Neural cell (in vitro differentiated cells): ENCODE data around the gene UGP2. TPM values are rescaled to one million over a fixed set of nuclear protein-coding genes. Genes with fewer than 3 reads are reported as not detected.

ENCODE experiments used
- H2AFZ ChIP-seq: fragments of 200-600, 300-800 bp; sonication (generic), shearing (Covaris generic); 2 replicates; pipeline ENCODE4 v1.6.0; 2014; ENCODE audit warnings: low read depth, mild to moderate bottlenecking, antibody characterized with exemption, low read length, moderate library complexity
- H3F3A ChIP-seq: fragments of 200-600 bp; shearing (Covaris generic); 2 replicates; pipeline ENCODE4 v1.6.1; 2016; ENCODE audit warnings: mild to moderate bottlenecking, moderate library complexity, mixed read lengths, antibody characterized with exemption, low read length; ENCODE audit not compliant: insufficient read depth, poor library complexity, severe bottlenecking
- H3K27ac ChIP-seq: fragments of 200-600, 300-800 bp; sonication (generic), shearing (Covaris generic); 2 replicates; pipeline ENCODE4 v1.5.1; 2014; ENCODE audit warnings: mild to moderate bottlenecking, low read length, moderate library complexity
- H3K27me3 ChIP-seq: fragments of 300-800, 200-600 bp; sonication (generic), shearing (Covaris generic); 2 replicates; pipeline ENCODE4 v1.6.0; 2014; ENCODE audit warnings: mild to moderate bottlenecking, low read depth, low read length, moderate library complexity; ENCODE audit not compliant: insufficient read depth
- H3K36me3 ChIP-seq: fragments of 300-800, 200-600 bp; sonication (generic), shearing (Covaris generic); 2 replicates; pipeline ENCODE4 v1.5.1; 2014; ENCODE audit warnings: mild to moderate bottlenecking, antibody characterized with exemption, low read length, moderate library complexity; ENCODE audit not compliant: insufficient read depth
- H3K4me2 ChIP-seq: fragments of 300-800, 200-600 bp; sonication (generic), shearing (Covaris generic); 2 replicates; pipeline ENCODE4 v1.6.0; 2014; ENCODE audit warnings: mild to moderate bottlenecking, low read length
- H3K4me3 ChIP-seq: fragments of 300-800, 200-600 bp; sonication (generic), shearing (Covaris generic); 2 replicates; pipeline ENCODE4 v1.5.1; 2014; ENCODE audit warnings: mild to moderate bottlenecking, low read length, moderate library complexity
- H3K79me2 ChIP-seq: fragments of 200-600 bp; shearing (Covaris generic); replicated peaks from 2 replicates; pipeline ENCODE4 v1.6.0; 2014; ENCODE audit warnings: mild to moderate bottlenecking, low read length, moderate library complexity; ENCODE audit not compliant: insufficient read depth
- H3K9ac ChIP-seq: fragments of 300-800, 200-600 bp; sonication (generic), shearing (Covaris generic); 2 replicates; pipeline ENCODE4 v1.6.1; 2016; ENCODE audit warnings: mild to moderate bottlenecking, low read length, mixed read lengths
- H3K9me2 ChIP-seq: fragments of 200-600 bp; shearing (Covaris generic); 2 replicates; pipeline ENCODE4 v1.6.1; 2016; ENCODE audit warnings: mild to moderate bottlenecking, low read length, mixed read lengths; ENCODE audit not compliant: insufficient read depth
- H3K9me3 ChIP-seq: fragments of 200-600, 300-800 bp; sonication (generic), shearing (Covaris generic); 2 replicates; pipeline ENCODE4 v1.6.1; 2016; ENCODE audit warnings: mild to moderate bottlenecking, mixed run types, low read length, moderate library complexity, mixed read lengths
- H4K20me1 ChIP-seq: fragments of 200-600 bp; shearing (Covaris generic); 2 replicates; pipeline ENCODE4 v1.6.1; 2016; ENCODE audit warnings: mild to moderate bottlenecking, mixed run types; ENCODE audit not compliant: insufficient read depth
- CTCF ChIP-seq: fragments of 450-650 bp; IDR thresholded peaks from 2 replicates; pipeline ENCODE4 v1.5.1; 2014; ENCODE audit warnings: antibody characterized with exemption, mild to moderate bottlenecking, moderate library complexity; ENCODE audit not compliant: poor library complexity, severe bottlenecking
- EP300 ChIP-seq: fragments of 450-650 bp; conservative IDR thresholded peaks from 2 replicates; pipeline ENCODE4 v1.6.1; 2014; ENCODE audit warnings: antibody characterized with exemption, mild to moderate bottlenecking, moderate library complexity; ENCODE audit not compliant: poor library complexity, severe bottlenecking
- EZH2 ChIP-seq: fragments of 200-600, 300-800 bp; shearing (Covaris generic), sonication (generic); IDR thresholded peaks from 2 replicates; pipeline ENCODE4 v1.6.1; 2014; ENCODE audit warnings: antibody characterized with exemption, low read length, borderline replicate concordance, mild to moderate bottlenecking; ENCODE audit not compliant: insufficient read depth, poor library complexity, severe bottlenecking
- MXI1 ChIP-seq: fragments of 450-650 bp; conservative IDR thresholded peaks from 2 replicates; pipeline ENCODE4 v1.6.1; 2014; ENCODE audit warnings: antibody characterized with exemption, mild to moderate bottlenecking; ENCODE audit not compliant: poor library complexity, severe bottlenecking
- POLR2AphosphoS5 ChIP-seq: IDR thresholded peaks from 2 replicates; pipeline ENCODE4 v1.6.1; 2012
- RAD21 ChIP-seq: fragments of 450-650 bp; conservative IDR thresholded peaks from 2 replicates; pipeline ENCODE4 v1.6.1; 2014; ENCODE audit warnings: antibody characterized with exemption, mild to moderate bottlenecking, moderate library complexity
- REST ChIP-seq: IDR thresholded peaks from 2 replicates; pipeline ENCODE4 v1.6.1; 2012; ENCODE audit warnings: borderline replicate concordance
- SMC3 ChIP-seq: fragments of 450-650 bp; conservative IDR thresholded peaks from 2 replicates; pipeline ENCODE4 v1.6.1; 2014; ENCODE audit warnings: antibody characterized with exemption, mild to moderate bottlenecking, moderate library complexity; ENCODE audit not compliant: poor library complexity
- TAF1 ChIP-seq: IDR thresholded peaks from 2 replicates; pipeline ENCODE4 v1.6.1; 2012; ENCODE audit warnings: low read depth
- polyA plus RNA-seq: library from polyadenylated mRNA; depleted of rRNA; stranded (reverse); fragments of >200 nt; gene quantifications from 2 replicates; pipeline ENCODE4 v1.2.3, GENCODE V29; 2014

UGP2 gene
- polyA plus RNA-seq, 1 donor from 2014 or later = 55.6 TPM

DNA sequence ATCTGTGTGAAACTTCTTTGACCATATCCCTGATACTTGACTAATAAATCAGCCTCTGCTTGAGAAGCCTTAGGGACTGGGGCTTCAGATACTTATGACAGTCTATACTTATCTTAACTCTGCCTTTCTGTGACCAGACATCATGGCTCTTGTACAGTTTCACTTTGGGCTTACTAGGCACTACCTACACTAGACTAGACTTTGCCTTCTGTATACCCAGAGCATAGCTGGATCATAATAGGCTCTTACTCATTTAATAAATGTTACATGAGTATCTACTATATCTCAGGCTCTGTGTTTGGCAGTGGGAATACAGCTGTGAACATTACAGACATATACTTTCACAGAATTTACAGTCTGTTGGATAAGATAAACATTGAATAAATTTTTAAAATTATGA is 9.0 kb downstream of the UGP2 start:
- Histone ChIP-seq H3K27ac (no peak overlapping the region), H3F3A (no peaks in the 10 kb centered on the region), H3K27me3 (no peaks in the 10 kb centered on the region), H3K9me3 (no peaks in the 10 kb centered on the region), H3K9ac (no peak overlapping the region), H4K20me1 (no peaks in the 10 kb centered on the region), H3K36me3 (no peaks in the 10 kb centered on the region), H3K4me2 (no peak overlapping the region), H2AFZ (no peak overlapping the region), H3K4me3 (no peak overlapping the region), H3K79me2 (peaks cover 11% of the 10 kb centered on the region), H3K9me2 (no peaks in the 10 kb centered on the region)
- TF ChIP-seq TAF1 (no peak), RAD21 (no peak), POLR2AphosphoS5 (no peak), EZH2 (no peak)

- no peaks in the 10 kb centered on the region for H3K9me2 ChIP-seq
- no peak overlapping the region for H3K9ac ChIP-seq
- peaks cover 7% of the 10 kb centered on the region for H3K79me2 ChIP-seq
- no peak overlapping the region for H3K4me3 ChIP-seq
- H3K36me3 ChIP-seq = no peaks in the 10 kb centered on the region
- no peak overlapping the region for H3K27ac ChIP-seq
- no peaks in the 10 kb centered on the region for H4K20me1 ChIP-seq
- H3K9me3 ChIP-seq = no peaks in the 10 kb centered on the region
- H2AFZ ChIP-seq = no peak overlapping the region
- H3K27me3 ChIP-seq = no peaks in the 10 kb centered on the region
- H3K4me2 ChIP-seq = no peak overlapping the region
- TF ChIP-seq POLR2AphosphoS5 (no peak), REST (no peak), RAD21 (no peak), EZH2 (no peak), EP300 (no peak), CTCF (no peak), SMC3 (no peak), TAF1 (no peak), MXI1 (no peak)
- no peaks in the 10 kb centered on the region for H3F3A ChIP-seq
Measured at GRCh38 chr2:63851691-63852311, 10.1 kb downstream of the UGP2 start.
